Fibroblast of skin of scalp (primary cell): ENCODE data around the gene NTN3.
A peak's percentile ranks its signal among the peaks of the same experiment; 100 is the strongest.
"Not testable (repeated sequence)": the region's sequence is repeated elsewhere in the genome, so short reads cannot be mapped to it uniquely, and the experiment has no call there.

Source experiments
- DNase-seq: peaks from one replicate; pipeline ENCODE4 v3.0.0-alpha.2; 2013

The NTN3 gene

DNA sequence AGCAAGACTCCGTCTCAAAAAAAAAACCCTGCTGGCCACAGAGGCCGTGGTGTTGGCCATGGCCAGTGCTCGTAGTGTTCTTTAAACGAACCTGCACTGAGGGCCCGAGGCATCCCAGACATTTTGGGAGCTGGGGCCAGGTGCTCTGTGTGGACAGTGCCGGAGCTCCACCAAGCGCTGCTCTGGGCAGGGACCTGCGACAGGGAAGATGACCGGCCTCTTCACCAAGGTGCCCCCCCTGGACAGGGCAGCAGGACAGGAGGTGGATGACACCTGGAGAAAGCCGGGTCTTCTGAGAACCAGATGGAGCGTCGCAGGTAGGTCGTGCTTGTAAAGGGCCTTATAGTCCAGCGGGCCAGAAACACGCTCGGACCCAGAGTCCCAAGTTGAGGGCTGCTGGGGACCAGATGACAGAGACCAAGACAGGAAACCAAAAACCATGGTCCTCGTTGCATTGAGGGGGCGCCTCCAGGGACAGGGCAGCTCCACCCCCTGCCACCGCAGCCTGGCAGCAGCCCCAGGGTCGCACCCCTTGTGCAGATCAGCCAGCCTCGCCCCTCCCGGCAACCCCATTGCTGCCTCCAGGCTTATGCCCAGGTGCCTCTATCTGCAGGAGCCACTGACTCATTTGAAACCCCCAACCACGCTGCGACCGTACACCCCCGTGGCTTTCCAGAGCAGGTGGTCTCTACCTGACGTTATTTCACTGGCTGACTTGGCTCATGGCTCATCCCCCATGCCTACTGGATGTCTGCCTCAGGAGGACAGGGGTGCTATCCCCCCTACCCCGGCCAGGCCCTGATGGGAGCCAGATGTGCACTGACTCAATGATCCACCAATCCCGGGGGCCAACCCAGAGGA, 4.2 kb upstream of the NTN3 start:
- DNase-seq, result no peak

DNA sequence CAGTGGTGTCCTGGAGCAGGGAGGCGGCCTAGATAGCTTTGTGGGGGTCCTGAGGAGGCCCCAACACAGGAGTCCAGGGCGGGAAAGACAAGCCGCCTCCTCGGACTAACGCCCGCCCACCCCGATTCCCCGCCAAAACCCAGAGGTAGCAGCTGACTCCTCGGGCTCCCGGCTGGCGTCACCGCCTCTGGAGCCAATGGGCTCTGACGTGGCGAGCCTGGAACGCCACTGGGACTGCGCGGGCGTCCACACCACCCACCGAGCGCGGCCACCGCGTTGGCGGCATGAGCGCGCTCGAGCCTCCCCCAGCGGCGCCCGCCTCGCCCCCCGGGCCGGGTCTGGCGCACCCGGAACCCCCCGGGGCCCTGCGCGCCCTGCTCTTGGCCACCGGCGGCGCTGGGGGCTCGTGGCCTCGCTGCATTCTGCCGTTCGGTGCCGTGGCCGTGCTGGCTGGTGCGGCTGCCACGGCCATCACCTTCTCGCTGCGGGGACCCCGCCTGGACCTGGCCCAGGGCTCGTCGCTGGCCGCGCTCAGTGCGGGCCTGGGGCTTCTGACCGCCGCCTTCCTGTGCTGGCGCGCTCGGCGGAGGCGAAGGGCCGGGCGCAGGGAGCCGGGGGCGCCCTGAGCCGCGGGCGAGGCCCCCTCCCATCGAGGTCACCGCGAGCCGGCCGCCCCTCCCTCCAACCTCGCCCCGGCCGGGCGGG, 3.4 kb upstream of the NTN3 start:
- DNase-seq, result peak; percentile 81

DNA sequence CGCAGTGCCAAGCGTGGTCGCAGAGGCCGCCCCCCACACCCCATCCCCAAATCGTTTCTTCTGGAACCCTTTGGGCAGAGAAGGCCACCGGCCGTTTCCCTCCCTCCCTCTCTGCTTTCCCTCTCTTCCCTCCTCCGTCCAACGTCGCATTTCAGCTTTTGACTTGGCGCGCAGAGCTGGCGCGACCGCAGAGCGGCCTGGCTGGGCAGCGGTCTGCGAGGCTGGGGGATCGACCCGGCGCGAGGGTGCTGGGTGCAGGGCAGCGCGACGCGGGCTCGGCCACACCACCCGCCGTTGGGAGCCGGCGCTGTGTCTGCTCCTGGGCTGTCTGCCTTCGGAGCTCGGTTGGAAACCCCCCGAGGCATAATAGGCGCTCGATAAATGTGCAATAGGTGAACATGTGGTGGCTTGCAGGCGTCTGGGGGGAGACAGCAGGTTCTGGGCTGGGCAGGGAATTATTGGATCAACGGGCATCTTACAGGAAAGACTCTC, 2.8 kb upstream of the NTN3 start:
- peak; percentile 18 for DNase-seq

DNA sequence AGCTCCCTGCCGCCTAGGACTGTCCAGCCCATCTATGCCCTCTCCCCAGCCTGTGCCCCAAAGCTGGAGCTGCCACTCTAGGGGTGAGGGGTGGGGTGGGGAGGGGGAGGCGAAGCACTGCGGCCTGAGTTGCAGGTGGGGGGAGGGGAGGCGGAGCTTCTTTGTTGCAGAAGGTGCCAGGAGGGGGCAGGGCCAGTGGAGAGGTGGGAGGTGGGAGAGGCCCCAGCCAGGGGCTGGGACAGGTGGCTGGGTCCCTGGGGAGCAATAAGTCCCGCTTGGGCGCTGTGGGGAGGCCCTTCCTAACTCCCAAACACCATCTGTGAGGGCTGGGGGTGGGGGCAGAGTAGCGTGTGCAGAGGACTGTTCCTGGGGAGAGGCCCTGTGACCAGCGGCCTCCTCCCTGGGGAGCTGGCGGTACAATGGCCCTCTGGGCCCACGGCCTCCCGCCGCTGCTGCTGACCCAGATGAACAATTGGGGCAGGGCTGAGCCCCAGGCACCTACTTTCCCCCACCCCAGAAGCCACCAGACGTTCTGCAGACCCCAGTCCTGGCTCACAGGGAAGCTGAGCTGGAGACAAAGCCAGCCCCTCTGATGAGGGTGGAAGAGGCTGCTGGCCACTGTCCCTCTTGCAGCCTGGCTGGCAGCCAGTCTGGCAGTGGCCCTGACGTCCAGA, 2.2 kb upstream of the NTN3 start:
- no peak for DNase-seq

DNA sequence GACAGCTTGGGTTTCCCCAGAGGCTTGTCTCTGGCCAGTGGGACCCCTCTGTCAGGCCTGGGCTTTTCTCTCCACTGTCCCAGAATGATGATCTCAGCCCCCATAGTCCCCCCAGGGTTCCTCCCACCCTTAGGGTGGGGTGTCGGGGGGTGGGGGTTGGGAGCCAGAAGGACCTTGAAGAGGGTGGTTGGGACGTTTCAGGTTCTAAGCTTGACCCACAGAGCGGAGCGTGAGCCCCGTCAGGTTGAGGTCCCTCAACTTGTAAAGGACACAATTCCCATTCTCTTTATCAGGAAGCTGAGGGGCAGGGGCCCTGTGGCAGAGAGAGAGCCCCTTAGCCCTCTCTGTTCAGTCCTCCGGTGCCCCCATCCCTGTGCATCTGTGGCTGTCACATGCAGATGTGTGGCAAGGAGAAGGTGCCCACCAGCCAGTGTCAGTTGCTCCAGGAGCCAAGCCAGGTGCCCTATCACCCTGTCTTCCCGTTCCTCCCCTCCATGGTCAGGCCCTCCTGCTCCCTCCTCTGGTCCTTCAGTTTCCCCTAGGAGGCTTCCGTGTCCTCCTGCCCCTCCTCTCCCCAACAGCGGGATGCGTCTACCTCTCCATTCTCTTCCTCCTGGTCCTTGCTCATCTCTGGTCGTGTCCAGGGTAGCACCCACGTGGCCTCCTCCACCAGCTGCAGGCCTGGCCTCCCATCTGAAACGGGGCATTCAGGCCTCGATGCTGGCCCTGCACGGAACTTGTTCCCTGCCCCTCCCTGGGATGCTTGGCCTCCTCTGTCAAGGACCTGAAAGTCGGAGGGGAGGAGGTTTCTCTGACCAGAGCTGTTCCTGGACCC, 1.5 kb upstream of the NTN3 start:
- no peak for DNase-seq

DNA sequence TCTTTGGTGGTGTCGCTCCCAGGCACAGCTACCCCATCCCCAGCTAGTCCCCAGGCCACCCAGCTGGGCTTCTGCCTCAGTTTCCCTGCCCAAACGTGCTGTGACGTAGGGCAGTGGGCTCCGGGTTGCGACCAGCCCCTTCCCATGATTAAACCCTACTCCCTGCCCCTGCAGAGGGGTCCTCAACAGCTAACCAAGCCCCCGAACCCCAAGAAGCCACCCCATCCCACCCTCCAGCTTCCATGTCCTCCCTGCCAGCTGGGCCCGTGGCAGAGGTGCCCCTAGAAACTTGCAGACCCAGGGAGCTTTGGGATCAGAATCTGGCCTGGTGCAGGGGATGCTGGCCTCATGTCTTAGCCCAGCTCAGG, 879 bp upstream of the NTN3 start:
- no peak for DNase-seq

DNA sequence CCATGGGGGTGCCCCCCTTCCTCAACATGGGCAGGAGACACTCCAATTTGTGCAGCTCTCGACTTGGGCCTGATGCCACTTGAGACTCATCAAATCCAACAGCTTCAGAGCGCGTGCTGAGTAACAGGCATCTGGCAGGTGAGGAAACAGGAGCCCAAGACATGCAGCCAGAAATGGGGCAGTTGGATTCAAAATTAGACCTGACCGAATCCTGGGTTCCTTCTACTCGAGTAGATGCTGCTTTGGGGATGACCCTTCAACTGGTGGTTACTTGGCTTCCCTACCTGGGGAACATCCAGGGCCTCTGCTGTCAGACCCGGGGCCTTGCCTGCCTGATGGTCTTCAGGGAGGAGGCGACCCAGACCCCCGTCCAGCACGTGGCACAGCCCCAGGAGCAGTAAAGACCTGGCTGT, 488 bp upstream of the NTN3 start:
- peak; percentile 24 for DNase-seq

DNA sequence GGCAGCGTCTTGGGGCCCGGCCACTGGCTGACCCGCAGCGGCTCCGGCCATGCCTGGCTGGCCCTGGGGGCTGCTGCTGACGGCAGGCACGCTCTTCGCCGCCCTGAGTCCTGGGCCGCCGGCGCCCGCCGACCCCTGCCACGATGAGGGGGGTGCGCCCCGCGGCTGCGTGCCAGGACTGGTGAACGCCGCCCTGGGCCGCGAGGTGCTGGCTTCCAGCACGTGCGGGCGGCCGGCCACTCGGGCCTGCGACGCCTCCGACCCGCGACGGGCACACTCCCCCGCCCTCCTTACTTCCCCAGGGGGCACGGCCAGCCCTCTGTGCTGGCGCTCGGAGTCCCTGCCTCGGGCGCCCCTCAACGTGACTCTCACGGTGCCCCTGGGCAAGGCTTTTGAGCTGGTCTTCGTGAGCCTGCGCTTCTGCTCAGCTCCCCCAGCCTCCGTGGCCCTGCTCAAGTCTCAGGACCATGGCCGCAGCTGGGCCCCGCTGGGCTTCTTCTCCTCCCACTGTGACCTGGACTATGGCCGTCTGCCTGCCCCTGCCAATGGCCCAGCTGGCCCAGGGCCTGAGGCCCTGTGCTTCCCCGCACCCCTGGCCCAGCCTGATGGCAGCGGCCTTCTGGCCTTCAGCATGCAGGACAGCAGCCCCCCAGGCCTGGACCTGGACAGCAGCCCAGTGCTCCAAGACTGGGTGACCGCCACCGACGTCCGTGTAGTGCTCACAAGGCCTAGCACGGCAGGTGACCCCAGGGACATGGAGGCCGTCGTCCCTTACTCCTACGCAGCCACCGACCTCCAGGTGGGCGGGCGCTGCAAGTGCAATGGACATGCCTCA, 773 bp downstream of the NTN3 start:
- no peak for DNase-seq

DNA sequence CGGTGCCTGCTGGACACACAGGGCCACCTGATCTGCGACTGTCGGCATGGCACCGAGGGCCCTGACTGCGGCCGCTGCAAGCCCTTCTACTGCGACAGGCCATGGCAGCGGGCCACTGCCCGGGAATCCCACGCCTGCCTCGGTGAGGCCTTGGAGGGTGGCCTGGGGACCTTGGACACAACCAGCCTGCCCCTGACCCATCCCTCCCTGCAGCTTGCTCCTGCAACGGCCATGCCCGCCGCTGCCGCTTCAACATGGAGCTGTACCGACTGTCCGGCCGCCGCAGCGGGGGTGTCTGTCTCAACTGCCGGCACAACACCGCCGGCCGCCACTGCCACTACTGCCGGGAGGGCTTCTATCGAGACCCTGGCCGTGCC, 1.4 kb downstream of the NTN3 start:
- DNase-seq, result no peak

DNA sequence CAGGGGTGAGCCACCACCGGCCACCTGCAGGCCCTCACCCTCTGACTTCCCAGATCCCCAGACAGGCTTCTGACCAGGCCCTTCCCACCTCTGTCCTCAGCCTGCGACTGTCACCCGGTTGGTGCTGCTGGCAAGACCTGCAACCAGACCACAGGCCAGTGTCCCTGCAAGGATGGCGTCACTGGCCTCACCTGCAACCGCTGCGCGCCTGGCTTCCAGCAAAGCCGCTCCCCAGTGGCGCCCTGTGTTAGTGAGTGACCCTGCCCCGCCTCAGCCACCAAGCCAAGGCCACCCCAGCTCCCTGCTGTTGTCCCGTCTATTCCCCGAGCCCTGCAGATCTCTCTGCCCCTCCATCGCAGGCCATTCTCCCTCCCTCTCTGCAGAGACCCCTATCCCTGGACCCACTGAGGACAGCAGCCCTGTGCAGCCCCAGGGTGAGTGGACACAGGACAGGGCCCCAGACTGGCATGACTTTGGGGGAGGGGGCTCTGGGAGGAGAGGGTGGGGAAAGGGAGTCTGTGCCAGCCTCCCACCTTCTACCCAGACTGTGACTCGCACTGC, 1.9 kb downstream of the NTN3 start:
- no peak for DNase-seq

DNA sequence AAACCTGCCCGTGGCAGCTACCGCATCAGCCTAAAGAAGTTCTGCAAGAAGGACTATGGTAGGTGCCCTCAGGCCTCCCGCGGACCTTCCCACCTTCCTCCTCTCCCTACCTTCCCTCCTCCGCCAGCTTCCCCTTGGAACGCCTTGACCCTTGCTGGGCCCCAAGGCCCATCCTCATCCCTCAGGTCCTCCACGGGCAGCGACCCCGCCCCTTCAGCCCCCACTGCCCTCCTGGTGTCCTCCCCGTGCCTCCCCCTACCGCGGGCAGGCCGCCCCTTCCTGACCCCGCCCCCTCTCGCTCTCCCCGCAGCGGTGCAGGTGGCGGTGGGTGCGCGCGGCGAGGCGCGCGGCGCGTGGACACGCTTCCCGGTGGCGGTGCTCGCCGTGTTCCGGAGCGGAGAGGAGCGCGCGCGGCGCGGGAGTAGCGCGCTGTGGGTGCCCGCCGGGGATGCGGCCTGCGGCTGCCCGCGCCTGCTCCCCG, 2.4 kb downstream of the NTN3 start:
- no peak for DNase-seq

DNA sequence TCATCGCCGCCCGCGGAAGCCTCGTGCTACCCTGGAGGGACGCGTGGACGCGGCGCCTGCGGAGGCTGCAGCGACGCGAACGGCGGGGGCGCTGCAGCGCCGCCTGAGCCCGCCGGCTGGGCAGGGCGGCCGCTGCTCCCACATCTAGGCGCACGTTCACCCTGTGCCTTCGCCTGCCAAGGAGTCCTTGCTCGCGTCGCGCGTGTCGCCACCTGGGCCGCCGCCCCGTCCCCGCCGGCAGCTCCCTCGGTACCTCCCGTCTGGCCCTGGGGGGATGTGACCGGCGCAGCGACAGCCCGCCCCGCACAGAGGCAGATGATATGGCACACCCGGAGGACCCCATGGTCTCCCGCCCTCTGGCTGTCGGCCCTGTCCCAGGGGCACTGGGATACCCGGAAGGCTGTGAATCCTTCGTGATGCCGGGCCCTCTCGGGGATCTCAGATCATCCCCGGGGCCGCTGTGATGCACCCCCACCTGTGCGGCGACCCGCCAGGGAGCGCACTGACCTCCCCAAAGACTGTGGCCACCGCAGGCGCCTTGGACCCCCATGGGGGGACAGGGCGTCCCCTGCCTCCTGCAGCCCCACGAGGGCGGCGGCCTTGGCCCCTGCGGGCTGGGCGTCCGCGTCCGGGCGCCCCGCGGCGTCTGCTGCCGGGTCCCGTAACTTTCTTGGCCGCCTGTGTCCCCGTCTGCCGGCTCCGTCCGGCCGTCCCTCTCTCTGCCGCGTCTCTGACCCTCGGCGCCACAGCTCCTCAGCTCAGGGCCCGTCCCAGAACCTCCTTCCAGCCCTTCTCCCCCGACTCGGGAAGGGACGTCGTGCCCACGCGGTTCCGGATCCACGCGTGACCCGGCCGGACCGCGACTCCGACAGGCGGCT, 3.1 kb downstream of the NTN3 start:
- peak; percentile 48 for DNase-seq

DNA sequence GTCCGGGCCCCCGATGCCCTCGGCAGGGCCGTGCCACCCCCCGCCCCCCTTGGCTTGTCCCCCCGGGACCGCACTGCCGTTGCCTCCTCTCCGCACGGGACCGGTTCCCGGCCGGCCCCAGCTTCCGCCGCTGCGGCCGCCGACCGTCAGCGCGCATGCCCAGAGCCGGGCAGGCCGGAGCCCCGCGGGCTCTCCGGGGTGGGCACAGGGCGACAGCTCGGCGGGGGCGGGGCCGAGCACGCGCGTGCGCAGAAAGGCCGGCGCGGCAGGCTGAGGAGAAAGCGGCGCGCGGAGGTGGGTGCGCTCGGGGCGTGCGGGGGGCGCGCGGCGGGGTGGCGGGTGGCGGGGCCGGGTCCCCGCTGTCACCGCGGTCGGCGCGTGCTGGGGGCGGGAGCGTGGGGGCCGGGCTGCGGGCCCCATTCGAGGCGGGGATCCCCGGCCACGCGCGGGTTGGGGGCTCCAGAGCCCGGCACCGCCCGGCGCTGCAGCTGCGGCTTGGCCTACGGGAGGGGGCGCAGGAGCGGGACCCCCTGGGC, 3.8 kb downstream of the NTN3 start, which contains the start of gene TBC1D24:
TBC1D24 (plus strand) TSS at position 251 of the 536 bp plus-strand sequence. CDS start 21,022 bp downstream, outside the sequence.
- peak; percentile 87 for DNase-seq

DNA sequence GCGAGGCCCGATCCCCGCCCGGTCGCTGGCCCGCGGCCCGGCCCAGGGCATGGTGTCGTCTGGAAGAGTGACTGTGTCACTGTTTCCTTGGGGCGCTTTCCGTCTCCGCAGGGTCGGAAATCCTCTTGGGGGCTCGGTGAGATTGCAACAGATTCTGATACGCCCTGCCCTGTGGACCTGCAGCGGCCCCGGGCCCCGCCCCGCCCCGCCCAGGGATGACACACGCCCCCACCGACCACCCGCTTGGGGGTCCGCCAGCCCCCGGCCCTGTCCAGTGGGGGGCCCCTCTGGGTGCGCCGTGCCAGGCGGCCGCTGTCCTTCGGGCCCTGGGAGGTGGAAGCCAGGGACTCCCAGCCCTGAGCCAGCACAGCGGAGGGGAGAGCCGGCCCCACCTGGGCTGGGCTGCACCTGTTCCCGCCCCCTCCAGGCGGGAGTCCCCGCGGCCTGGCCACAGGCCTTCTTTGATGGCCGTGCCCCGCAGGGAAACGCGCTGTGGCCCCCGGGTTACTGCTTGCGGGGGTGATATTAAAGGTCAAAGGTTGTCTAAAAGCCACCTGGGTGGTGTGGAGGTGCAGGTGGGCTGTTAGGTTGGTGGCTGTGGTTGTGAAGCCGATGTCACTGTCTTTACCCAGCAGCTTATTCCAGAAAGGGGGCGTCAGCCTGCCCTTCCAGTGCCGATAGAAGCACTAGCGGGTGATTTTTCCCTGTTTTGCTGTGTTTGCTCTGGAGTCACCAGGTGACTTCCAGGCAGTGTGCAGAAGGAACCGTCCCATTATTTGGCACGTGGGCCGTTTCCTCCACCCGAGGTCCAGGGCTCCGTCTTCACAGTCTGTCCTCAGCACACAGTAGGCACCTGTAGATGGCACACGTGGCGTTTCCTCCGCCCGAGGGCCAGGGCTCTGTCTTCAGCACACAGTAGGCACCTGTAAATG, 4.6 kb downstream of the NTN3 start:
- no peak for DNase-seq

DNA sequence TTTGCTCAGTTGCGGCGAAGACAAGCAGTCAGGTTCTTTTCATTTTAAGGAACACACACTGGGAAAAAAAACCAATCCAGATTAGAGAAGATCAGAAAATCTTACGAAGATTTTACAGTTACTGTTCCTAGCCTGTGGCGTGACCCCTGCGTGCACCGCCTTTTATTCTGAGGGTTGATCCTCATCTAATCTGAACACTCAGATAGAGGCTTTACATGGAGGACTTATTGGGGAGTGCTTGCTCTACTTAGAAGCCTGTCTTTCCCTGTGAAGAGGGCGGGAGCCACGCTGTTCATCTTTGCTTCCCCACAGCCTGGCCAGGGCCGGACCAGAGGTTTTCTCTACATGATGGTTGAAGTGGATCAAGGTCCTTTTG, 5.2 kb downstream of the NTN3 start:
- no peak for DNase-seq

DNA sequence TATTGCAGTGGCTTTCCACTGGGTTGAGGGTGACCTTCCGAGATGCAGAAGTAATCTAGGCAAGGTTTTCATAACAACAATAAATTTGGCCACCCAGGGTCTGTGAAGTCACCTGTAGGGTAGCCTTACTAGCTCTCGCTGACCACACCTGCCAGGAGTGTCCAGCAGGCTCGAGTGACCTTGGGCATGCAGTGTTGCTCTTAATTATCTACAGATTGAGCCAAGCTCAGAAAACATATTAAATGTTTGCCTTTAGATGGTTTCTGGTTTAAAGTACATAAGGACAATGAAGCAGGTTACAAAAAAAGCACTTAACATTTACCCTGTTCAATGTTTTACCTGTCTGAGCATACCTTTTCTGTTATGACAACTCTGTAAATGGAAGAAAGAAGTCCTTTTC, 5.6 kb downstream of the NTN3 start:
- no peak for DNase-seq

DNA sequence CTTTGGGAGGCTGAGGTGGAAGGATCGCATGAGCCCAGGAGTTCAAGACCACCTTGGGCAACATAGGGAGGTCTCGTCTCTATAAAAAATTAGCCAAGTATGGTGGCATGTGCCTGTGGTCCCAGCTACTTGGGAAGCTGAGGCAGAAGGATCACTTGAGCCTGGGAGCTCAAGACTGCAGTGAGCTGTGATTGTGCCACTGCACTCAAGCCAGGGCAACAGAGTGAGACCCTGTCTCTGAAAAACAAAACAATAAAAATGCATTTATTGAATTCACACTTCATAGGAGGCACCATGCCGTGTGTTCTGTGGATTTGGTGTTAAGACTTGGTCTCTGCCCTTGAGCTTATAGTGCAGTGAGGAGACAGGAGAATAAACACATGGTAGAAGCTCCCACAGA, 6.2 kb downstream of the NTN3 start:
- no peak for DNase-seq

DNA sequence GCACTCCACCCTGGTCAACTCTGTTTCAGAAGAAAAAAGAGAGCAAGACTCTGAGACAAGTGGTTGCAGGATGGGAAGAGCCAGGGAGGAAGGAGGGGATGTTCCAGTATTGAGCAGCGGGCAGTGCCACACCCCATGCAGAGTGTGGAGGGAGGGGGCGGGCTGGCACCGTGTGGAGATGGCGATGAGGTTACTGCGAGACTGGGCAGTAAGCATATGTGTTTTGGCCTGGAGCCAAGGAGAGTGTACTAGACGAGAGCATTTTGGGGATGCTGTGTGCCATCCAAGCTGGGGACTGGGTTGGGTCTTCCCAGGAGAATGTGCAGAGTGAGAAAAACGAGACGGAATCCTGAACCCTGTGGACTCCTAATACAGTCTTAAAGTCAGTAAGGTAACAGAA, 7.2 kb downstream of the NTN3 start:
- no peak for DNase-seq

DNA sequence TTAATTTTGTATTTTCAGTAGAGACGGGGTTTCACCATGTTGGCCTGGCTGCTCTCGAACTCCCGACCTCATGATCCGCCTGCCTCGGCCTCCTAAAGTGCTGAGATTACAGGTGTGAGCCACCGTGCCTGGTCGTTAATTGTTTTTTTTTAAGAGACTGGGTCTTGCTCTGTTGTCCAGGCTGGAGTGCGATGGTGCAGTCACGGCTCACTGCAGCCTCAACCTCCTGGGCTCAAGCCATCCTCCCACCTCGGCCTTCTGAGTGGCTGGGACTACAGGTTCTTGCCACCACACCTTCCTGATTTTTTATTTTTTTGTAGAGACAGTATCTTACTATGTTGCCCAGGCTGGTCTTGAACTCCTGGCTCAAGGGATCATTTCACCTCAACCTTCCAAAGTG, 8.9 kb downstream of the NTN3 start:
- DNase-seq, result not testable (repeated sequence)
